Astrocyte (in vitro differentiated cells and primary cell): ENCODE data around the gene SAE1. TPM values are rescaled to one million over a fixed set of nuclear protein-coding genes. Genes with fewer than 3 reads are reported as not detected.

Experiments used
- DNase-seq: peaks from one replicate; pipeline ENCODE4 v3.0.0-alpha.2; 2010; ENCODE audit warnings: low read depth
- FAIRE-seq: peaks from 2 replicates; lab custom pipeline; 2011; peaks lifted over from hg19 to GRCh38; lab: Jason Lieb, UNC
- H2AFZ ChIP-seq: 2 replicates; pipeline ENCODE4 v1.6.0; 2012; ENCODE audit warnings: low read depth, low read length, inconsistent platforms
- H3K27ac ChIP-seq: 2 replicates; pipeline ENCODE4 v1.5.1; 2011; ENCODE audit warnings: low read depth, low read length, inconsistent platforms
- H3K27me3 ChIP-seq: 2 replicates; pipeline ENCODE4 v1.6.0; 2011; ENCODE audit warnings: low read length, inconsistent platforms; ENCODE audit not compliant: insufficient read depth
- H3K36me3 ChIP-seq: 2 replicates; pipeline ENCODE4 v1.5.1; 2011; ENCODE audit warnings: low read length, inconsistent platforms; ENCODE audit not compliant: insufficient read depth
- H3K4me1 ChIP-seq: 2 replicates; pipeline ENCODE4 v1.5.1; 2011; ENCODE audit warnings: low read length, inconsistent platforms; ENCODE audit not compliant: insufficient read depth
- H3K4me2 ChIP-seq: 2 replicates; pipeline ENCODE4 v1.6.0; 2012; ENCODE audit warnings: low read length, inconsistent platforms
- H3K4me3 ChIP-seq: 2 replicates; pipeline ENCODE4 v1.5.1; 2011; ENCODE audit warnings: low read depth, mild to moderate bottlenecking, low read length, inconsistent platforms; ENCODE audit not compliant: insufficient read depth
- H3K79me2 ChIP-seq: 2 replicates; pipeline ENCODE4 v1.6.0; 2012; ENCODE audit warnings: mild to moderate bottlenecking, low read length, inconsistent platforms; ENCODE audit not compliant: insufficient read depth
- H3K9ac ChIP-seq: 2 replicates; pipeline ENCODE4 v1.6.0; 2012; ENCODE audit warnings: mild to moderate bottlenecking, low read length, inconsistent platforms
- H3K9me3 ChIP-seq: 2 replicates; pipeline ENCODE4 v1.5.1; 2012; ENCODE audit warnings: low read depth, mild to moderate bottlenecking, low read length, inconsistent platforms; ENCODE audit not compliant: insufficient read depth
- H4K20me1 ChIP-seq: 2 replicates; pipeline ENCODE4 v1.6.0; 2012; ENCODE audit warnings: low read length, inconsistent platforms; ENCODE audit not compliant: insufficient read depth
- H3K27ac Mint-ChIP-seq: one replicate; pipeline ENCODE4 v1.8.0; 2021; ENCODE audit warnings: mild to moderate bottlenecking, mixed read lengths; ENCODE audit not compliant: unreplicated experiment
- H3K27me3 Mint-ChIP-seq: one replicate; pipeline ENCODE4 v1.8.0; 2021; ENCODE audit warnings: low read depth, mixed read lengths; ENCODE audit not compliant: unreplicated experiment
- H3K36me3 Mint-ChIP-seq: one replicate; pipeline ENCODE4 v1.8.0; 2021; ENCODE audit warnings: low read depth, mixed read lengths; ENCODE audit not compliant: unreplicated experiment
- H3K4me1 Mint-ChIP-seq: one replicate; pipeline ENCODE4 v1.8.0; 2021; ENCODE audit warnings: low read depth, mixed read lengths; ENCODE audit not compliant: unreplicated experiment
- H3K4me3 Mint-ChIP-seq: one replicate; pipeline ENCODE4 v1.8.0; 2021; ENCODE audit warnings: mild to moderate bottlenecking, moderate library complexity, mixed read lengths; ENCODE audit not compliant: unreplicated experiment
- H3K9me3 Mint-ChIP-seq: one replicate; pipeline ENCODE4 v1.8.0; 2021; ENCODE audit warnings: mild to moderate bottlenecking, mixed read lengths; ENCODE audit not compliant: unreplicated experiment
- EZH2 ChIP-seq: IDR thresholded peaks from 2 replicates; pipeline ENCODE4 v1.6.1; 2012; ENCODE audit warnings: mild to moderate bottlenecking, low read length, inconsistent platforms; ENCODE audit not compliant: insufficient read depth
- total RNA-seq: library from RNA; stranded (reverse); gene quantifications from 2 replicates; pipeline ENCODE4 v1.2.1, GENCODE V29; 2021
- TF ChIP-seq, protein P1 (sequence below): IDR thresholded peaks from 2 replicates; pipeline ENCODE4 v1.5.1; 2011; ENCODE audit warnings: low read depth, mild to moderate bottlenecking, inconsistent platforms, low read length, moderate library complexity; ENCODE audit not compliant: insufficient read depth

SAE1 gene
- total RNA-seq, 1 donor from 2014 or later, result 133 TPM

DNA sequence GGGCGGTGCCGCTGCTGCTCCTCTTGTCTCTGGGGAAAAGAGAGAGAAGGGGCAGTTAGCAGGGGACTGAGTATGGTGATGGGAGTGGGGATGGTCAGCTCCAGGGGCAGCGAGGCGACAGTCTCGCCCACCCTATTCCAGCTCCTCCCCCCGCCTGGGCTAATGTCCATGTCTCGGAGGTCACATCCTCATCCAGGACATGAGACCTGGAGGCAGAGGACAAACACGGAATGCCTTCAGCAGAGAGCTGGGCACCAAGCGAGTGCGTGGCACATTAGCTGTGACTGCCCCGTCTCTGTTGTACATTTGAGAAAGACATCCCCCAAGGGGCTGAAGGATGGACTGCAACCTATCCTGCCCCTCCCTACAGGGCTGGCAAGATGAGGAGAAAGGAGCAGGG, 91.3 kb downstream of the SAE1 start:
- Histone ChIP-seq H3K27me3 (no peaks in the 10 kb centered on the region), H3K9me3 (no peaks in the 10 kb centered on the region), H4K20me1 (peaks cover 17% of the 10 kb centered on the region), H3K79me2 (peaks cover 14% of the 10 kb centered on the region), H3K36me3 (no peaks in the 10 kb centered on the region), H3K27ac (no peak overlapping the region), H3K4me1 (peaks cover 14% of the 10 kb centered on the region), H3K9ac (no peak overlapping the region), H3K4me2 (no peak overlapping the region), H2AFZ (no peak overlapping the region), H3K4me3 (no peak overlapping the region)
- Mint-ChIP-seq H3K4me3 (no peak overlapping the region), H3K4me1 (peaks cover 6% of the 10 kb centered on the region), H3K9me3 (no peaks in the 10 kb centered on the region), H3K27ac (peak overlapping the region; percentile 81), H3K27me3 (no peaks in the 10 kb centered on the region), H3K36me3 (peaks cover 6% of the 10 kb centered on the region)
- DNase-seq, result no peak
- FAIRE-seq, result no peak
- no peak for TF ChIP-seq EZH2
- TF ChIP-seq, protein P1, sequence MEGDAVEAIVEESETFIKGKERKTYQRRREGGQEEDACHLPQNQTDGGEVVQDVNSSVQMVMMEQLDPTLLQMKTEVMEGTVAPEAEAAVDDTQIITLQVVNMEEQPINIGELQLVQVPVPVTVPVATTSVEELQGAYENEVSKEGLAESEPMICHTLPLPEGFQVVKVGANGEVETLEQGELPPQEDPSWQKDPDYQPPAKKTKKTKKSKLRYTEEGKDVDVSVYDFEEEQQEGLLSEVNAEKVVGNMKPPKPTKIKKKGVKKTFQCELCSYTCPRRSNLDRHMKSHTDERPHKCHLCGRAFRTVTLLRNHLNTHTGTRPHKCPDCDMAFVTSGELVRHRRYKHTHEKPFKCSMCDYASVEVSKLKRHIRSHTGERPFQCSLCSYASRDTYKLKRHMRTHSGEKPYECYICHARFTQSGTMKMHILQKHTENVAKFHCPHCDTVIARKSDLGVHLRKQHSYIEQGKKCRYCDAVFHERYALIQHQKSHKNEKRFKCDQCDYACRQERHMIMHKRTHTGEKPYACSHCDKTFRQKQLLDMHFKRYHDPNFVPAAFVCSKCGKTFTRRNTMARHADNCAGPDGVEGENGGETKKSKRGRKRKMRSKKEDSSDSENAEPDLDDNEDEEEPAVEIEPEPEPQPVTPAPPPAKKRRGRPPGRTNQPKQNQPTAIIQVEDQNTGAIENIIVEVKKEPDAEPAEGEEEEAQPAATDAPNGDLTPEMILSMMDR, result no peak

DNA sequence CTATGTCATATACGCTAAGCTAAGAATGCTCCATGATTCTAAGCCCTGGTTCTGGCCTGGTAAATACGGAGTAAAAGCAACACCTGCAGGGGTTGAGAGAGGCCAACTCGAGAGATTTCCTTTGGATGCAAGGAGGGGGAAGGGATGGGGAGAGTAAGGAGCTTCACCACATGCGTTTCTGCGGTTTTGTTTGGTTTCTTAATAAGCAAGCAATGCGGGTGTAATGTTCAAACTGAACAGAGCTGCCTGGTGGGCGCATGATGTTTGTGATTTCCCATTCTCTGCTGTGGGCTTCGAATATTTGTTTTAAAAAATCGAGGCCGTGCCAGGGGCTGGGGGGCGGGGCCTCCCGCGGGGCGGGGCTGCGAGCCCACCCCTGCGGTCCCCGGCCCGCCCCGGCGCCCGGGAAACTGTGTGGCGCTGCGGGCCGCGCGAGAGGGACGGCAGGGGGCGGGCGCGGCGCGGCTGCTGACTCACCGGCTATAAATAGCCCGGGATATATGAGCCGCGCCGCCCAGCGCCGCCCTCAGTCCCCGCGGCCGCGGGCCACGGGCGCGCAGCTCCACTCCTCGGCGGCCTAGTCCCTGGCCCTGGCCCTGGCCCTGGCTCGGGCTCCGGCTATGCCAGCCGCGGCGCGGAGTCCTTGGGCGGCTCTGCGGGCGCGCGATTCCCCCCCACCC, 95.3 kb downstream of the SAE1 start:
- peak overlapping the region; percentile 89 for H3K27ac Mint-ChIP-seq
- Histone ChIP-seq H3K9ac (peak overlapping the region; percentile 95), H3K79me2 (peaks cover 48% of the 10 kb centered on the region), H3K9me3 (no peaks in the 10 kb centered on the region), H2AFZ (no peak overlapping the region), H3K4me1 (peaks cover 40% of the 10 kb centered on the region), H3K36me3 (no peaks in the 10 kb centered on the region), H3K4me2 (peak overlapping the region; percentile 100), H3K4me3 (no peak overlapping the region), H3K27me3 (no peaks in the 10 kb centered on the region), H3K27ac (peak overlapping the region; percentile 91), H4K20me1 (peaks cover 37% of the 10 kb centered on the region)
- DNase-seq (peak; percentile 71), FAIRE-seq (no peak)
- peaks cover 4% of the 10 kb centered on the region for H3K36me3 Mint-ChIP-seq
- H3K4me3 Mint-ChIP-seq, result peak overlapping the region; percentile 76
- no peaks in the 10 kb centered on the region for H3K27me3 Mint-ChIP-seq
- H3K9me3 Mint-ChIP-seq, result no peaks in the 10 kb centered on the region
- no peak for TF ChIP-seq EZH2
- TF ChIP-seq, protein P1, result no peak
- H3K4me1 Mint-ChIP-seq, result peaks cover 6% of the 10 kb centered on the region
